ACHN (cell line): ENCODE data around the gene PHEX.
"Not testable (repeated sequence)": the region's sequence is repeated elsewhere in the genome, so short reads cannot be mapped to it uniquely, and the experiment has no call there.

Source experiments
- DNase-seq: peaks from one replicate; pipeline ENCODE4 v3.0.0-alpha.2; 2015
- in situ Hi-C: cut with HindIII; loops from 2 replicates; pipeline ENCODE4 v1.10.0; 2017; ENCODE audit warnings: low sequenced_read_pairs, low pct_ligation_motif_present, low pct_unique_long_range_greater_than_20kb

PHEX gene

DNA sequence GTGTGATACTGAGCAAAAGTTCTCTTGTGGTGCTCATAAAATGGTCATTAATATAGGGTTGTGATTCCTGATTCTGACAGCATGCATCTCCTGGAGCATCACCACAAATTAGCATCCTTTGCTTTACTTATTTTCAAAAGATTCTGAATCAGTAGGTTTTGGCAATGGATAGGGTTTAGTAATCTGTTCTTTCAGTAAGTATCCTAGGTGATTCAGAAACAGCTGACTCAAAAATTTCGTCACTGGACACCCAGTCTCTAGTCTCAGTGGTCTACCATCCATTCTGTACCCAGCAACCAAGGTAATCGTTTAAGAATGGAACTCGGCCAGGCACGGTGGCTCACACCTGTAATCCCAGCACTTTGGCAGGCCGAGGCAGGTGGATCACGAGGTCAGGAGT is 244.7 kb downstream of the PHEX start:
- in situ Hi-C loops = no loop called here
- no peak for DNase-seq

DNA sequence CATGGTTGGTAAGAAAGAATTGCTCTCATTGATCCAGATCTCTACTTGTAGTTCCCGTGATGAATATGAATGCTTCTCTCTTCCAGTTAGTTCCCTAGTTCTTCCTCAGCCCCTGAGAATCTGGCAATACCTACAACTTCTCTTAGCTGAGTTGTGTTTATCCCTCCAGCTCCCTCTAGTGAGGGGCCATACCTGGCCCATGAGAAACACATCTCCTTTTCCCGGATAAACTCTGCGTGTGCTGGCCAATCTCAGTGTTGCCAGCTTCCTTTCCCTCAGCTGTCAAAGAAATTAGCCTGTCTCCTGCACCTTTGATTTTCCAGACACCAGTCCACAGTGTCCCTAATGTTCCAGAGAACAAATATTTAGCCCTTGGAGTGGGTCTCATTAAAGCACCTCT is 246.2 kb downstream of the PHEX start:
- in situ Hi-C loops = no loop called here
- DNase-seq = peak; percentile 2

DNA sequence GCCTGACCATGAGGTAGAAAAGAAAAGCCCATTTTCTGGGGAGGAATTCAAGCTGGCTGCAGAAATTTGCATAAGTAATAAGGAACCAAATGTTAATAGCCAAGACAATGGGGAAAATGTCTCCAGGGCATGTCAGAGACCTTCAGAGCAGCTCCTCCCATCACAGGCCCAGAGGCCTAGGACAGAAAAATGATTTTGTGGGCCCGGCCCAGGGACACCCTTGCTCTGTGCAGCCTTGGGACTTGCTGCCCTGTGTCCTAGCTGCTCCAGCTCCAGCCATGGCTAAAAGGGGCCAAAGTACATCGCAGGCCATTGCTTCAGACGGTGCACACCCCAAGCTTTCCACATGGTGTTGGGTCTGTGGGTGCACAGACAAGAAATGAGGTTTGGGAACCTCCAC is 257.1 kb downstream of the PHEX start:
- in situ Hi-C loops, DNase-seq: not testable (repeated sequence)

DNA sequence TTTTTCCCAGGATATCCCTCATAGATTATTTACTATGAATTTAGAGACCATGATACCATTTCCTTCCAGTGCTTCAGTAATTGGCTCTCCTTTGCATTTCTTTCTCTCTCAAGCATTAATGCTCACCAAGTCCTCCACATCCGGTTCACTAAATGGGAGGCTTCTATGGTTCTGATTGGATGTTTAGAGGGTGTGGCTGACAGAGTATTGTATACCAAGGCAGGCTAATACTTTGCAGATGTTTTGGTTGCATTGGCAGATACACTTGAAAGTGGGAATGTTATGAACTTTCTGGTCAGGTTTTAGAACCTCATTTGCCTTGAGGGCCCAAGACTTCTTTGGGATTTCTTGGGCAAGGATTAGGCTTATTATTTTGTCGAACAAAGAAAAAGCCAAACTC is 264.7 kb downstream of the PHEX start:
- in situ Hi-C loops = no loop called here

DNA sequence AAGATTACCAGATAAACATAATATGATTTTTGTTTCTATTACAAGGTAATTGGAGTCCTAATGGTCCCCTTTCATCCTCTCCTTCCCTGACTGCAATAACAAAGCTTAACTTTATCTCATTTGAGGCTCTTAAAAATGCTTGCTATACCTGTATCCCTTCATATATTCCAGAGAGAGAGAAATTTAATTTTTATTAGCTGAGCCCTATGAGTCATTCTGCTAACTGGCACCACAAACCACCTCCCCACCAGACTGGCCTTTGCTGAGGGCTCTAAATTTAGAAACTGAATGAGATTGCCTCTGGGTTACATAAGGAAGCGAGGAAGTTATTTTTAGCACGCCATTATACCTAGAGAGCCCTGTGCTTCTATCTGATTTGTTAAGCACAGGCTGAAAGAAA is 268.0 kb downstream of the PHEX start:
- DNase-seq = peak; percentile 36
- in situ Hi-C loops = no loop called here

More for the DNA sequence above, 264.7 kb downstream of the PHEX start:
- no peak for DNase-seq
